IPS DF 4.7 (cell line): ENCODE data around the gene SBF1.

Source experiments
- DNase-seq: peaks from one replicate; pipeline ENCODE4 v3.0.0-alpha.2; 2013; ENCODE audit warnings: low spot score; ENCODE audit errors: extremely low read depth

The SBF1 gene

DNA sequence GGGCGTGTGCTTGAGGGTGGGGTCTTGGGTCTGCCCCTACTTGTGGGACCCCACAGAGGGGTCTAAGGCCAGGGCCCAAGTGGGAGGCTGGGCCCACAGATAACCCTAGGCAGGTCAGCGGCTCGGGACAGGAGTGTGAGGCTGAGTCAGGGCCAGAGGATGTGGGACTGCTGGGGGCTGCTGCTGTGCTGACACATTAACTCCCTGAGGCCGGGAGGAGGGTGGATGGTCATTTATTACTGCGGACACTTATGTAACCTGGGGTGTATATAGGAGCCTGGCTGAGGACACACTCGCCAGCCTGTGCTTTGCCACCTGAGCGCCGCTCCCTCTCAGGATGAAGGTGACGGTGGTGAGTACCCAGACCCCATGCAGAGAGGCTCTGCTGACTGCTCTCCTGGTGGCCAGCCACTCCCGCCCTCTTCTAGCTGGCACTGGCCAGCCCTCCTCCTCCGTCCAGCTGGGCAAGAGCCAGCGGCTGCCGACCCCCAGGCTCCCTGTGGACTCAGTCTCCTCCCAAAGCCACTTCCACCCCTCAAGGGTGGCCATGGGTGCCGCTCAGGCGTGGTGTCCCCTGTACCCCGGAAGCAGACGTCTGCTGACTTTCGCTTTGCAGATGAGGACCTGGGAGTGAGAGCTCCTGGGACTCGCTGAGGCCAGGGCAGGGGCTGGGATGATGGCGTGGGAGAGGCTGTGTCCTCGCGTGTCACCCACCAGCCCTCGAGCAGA lies 11.9 kb upstream of the SBF1 start, which contains the start of gene MIOX:
Gene MIOX (plus strand): TSS at position 299 of the 729 bp plus-strand sequence. CDS start 39 bp downstream, at position 338.
- DNase-seq, result no peak

DNA sequence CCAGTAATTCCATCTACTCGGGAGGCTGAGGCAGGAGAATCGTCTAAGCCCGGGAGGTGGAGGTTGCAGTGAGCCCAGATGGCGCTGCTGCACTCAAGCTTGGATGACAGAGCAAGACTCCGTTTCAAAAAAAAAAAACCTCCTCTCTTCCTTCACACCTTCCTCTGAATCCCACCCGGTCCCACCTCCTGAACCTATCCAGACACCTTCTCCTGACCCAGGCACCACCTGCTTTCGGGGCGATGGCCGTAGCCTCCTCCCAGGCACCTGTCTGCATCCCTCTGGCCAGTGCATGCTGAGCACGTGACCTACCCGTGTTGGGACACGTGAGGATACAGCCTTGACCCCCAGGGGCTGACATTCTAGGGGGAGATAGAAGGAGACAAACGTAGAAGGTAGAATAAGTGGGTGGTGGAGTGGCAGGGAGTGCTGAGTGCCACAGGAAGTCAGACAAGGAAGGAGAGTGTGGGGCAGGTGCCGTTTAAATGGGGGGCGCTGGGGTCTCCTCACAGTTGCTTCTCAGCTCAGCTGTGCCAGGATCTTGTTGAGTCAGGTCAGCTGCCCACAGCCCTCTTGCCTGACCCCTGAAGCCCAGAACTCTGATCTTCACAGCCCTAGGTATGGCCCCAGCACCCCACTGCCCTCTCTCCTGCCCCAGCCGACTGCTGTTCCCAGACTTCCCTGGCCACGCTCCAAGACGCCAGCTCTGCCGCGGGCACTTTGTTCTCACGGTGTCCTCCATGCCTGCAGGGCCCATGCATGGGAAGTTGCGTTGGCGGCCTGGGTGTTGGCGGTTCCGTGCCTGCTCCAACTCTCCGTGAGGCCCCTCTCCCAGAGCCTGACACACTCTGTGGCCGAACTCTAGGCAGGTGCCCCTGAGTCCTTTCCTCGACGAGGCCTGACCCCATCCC lies 10.6 kb upstream of the SBF1 start:
- DNase-seq, result no peak

DNA sequence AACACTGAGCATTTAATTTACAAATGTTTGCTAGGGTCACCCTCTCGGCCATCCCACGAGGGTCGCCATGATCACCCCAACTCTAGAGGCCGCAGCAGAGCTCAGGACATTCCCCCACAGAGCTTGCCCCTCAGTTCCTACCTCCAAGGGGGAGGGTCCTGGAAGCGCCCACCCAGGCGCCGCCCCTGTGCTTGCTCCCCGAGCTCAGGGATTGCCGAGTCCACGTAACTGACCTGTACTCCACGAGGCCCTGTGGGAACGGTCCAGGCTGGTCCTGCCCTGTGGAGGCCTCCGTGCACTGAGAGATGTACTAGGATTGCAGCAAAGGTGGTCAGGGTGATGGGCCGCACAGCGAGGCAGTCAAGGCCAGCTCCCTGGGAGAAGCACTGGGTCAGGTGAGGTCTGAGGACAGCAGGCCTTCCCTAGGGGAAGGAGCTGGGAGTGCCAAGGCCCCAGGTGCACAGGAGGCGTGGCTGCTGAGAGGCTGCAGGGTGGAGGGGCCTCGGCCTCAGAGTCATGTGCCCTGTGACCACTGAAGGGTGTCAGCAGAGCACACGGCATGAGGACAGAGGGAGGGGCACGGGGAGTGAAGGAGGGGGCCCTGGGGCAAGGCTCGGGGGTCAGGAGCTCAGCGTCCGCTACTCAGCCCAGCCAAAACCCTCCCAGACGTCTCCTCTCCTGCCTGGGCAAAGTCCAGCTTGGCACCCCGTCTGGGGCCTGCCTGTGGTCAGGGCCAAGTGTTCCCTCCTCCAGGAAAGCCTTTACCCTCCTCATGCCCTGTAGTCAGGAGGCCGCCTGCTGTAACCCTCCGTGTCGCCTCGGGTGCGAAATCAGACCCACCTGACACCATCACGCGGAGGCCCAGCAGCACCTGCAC lies 9.4 kb upstream of the SBF1 start:
- DNase-seq, result no peak

DNA sequence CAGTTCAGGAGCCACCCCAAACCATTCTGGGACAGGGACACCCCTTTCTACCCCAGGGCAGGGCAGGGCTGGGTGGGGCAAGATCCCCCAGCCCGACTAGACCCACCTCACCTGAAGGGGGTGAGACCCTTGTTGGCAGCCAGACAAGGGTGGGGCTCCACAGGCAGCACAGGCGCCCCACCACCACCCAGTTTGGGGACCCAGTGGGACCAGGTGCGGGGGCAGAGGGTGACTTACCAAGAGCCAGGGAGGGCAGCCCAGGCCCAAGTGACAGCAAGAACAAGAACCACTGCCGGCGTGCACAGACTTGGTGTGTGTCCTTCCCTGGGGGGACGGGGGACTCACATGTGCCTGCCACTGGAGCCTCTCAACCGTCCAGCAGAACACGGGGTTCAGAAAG lies 8.7 kb upstream of the SBF1 start:
- no peak for DNase-seq

DNA sequence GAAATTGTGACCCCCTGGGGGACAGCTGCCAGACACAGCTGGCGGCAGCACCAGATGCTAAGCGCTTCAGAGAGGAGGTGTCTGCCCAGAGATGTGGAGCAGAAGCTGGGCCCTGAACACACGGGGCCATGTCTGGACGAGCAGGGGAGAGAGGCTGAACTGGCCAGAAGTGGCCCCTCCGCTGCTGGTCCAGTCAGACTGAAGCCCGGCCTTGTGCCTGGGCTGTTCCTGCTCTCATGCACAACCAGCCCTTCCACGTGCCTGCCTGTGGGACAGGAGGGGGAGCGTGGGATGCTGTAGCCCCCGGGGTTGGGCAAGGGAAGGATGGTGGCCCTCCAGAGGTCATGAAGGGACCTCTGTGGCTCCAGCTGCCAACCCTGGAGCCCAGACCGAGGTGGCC lies 8.3 kb upstream of the SBF1 start:
- no peak for DNase-seq

DNA sequence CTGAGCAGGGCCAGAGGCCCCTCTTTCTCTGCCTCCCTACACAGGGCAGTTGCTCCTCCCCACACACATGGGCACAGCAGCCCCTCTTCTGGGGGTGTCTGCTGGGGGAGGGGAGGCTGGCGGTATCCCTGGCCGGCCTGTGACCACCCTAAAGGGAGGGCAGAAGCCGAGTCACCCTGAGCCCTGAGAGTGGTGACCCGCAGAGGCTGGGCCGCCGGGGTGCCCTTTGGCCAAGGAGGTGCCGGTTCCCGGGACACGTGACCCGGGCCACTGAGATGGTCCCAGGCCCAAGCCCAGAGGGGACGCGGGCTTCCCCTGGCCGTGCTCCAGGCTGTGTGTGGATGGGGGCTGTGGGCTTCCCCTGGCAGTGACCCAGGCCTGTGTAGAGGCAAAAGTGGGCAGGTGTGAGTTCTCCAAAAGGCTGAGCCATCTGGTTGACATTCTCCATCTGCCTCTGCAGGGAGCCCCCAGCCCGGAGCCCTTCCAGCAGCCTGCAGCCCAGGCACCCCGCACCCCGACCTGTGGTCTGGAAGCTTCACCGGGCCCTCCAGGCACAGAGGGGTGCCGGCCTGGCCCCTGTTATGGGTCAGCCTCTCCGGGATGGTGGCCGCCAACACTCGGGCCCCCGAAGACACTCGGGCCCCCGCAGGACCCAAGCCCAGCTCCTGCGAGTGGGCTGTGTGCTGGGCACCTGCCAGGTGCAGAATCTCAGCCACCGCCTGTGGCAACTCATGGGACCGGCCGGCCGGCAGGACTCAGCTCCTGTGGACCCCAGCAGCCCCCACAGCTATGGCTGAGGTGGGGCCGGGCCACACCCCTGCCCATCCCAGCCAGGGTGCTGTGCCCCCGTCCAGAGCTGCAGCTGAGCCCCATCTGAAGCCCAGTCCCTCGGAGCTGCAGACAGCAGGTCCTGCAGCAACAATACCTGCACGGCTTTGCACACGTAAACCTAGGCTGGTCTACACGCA lies 7.6 kb upstream of the SBF1 start:
- DNase-seq, result no peak

DNA sequence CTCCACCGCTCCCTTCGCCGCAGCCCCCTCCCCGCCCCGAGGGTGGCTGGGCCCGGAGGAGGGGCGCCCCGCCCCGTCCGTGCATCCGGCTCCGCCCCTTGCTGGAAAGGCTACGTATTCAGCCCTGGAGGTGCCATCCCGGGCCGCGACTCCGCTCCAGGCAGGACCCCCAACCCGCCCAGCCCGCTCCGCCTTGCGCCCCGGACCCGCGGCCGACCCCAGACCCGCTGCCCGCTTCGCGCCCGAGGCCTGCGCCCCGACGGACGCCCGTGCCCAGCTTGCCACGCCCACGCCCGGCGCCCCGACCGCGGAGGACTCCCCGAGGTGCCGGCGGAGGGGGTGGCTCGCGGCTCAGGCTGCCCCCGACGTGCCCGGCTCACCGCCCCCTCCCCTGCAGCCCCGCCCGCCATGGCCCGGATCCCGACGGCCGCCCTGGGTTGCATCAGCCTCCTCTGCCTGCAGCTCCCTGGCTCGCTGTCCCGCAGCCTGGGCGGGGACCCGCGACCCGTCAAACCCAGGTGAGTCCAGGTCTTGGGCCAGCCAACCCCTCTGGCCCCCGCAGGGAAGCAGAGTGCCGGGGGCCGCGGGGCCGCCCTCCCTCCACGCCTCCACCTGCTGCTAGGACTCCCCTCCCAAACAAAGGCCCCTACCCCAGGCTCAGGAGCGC lies 6.7 kb upstream of the SBF1 start, which contains the start of gene ADM2:
Gene ADM2 (plus strand): TSS at position 104 of the 667 bp plus-strand sequence. CDS start 305 bp downstream, at position 409.
- DNase-seq, result no peak

DNA sequence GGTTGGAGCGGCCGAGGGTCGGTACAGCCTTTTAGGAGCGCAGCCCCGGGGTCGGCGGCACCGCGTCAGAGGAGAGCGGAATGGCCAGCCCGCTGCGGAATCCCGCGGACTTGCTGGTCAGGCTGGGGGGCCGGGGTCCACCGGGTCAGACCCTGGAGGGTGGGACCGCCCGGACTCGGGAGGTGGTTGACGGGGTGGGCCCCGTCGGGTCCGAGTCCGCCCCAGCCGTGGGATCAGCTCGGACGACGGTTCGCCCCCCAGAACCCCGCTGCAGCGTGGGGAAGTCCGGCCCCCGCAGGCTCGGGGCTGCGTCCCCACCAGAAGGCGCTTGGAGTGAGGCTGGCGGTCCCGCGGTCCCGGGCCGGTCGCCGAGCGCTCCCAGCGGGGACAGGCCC lies 6.2 kb upstream of the SBF1 start:
- no peak for DNase-seq

DNA sequence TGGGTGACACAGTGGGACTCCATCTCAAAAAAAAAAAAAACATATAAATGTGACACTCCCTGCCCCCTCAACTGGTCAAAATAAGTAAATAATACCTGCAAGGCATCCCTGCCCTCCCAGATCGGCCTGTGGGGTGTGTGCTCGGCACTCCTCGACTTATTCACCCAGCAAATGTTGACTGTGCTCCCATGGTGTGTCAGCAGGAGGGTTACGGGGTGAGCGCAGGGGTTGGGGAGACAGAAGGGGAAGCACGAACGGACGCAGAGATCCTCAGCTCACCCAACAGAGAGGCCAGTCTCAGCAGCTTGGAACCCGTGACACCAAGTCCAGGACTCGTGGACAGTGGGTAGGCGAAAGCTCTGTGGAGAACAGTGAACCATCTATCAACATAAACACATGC lies 4.9 kb upstream of the SBF1 start:
- no peak for DNase-seq

DNA sequence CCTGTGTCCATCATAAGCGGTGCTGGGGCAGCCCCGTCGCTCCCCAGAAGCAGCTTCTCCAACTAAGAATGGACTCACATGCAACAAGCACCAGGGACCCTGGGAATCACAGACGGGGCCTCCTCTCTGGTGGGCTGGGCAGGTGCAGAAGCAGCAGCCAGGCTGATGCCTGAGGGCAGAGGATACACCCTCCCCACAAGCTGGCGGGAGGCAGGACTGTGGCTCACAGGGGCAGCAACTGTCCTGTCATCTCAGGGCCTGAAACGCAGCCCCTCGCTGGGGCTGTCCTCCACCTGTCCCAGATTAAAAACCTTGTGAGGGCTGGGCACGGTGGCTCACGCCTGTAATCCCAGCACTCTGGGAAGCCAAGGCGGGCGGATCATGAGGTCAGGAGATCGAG lies 3.1 kb upstream of the SBF1 start:
- no peak for DNase-seq

DNA sequence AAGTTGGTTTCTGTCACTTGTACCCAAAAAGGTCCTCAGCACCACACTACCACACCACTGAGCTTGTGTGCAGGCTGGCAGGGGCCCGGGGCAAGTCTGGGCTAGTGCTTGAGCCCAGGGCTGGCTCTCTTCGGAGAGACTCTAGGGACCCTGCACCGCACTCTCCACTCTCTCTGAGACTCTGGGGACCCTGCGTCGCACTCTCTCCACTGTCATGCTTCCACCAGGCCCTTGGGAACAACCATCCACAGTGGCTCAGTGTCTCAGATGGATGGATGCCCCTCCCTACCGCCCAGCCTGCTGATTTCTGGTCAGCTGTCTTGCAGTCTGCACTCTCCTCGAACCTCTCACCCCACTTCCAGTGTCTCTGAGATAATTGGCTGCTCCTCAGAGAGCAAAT lies 2.0 kb upstream of the SBF1 start:
- no peak for DNase-seq

DNA sequence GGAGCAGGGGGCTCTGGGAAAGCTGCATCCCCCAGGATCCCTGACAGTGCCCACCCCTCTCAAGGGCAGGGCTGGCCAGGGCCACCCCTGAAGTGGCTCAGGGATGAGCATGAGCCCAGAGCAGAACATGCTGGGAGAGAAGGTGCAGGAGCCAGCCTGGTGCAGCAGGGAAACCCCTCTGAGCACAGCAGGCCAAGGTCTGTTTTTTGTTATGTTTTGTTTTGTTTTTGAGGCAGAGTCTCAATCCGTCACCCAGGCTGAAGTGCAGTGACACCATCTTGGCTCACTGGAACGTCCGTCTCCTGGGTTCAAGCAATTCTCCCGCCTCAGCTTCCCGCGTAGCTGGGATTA lies 792 bp upstream of the SBF1 start:
- no peak for DNase-seq

DNA sequence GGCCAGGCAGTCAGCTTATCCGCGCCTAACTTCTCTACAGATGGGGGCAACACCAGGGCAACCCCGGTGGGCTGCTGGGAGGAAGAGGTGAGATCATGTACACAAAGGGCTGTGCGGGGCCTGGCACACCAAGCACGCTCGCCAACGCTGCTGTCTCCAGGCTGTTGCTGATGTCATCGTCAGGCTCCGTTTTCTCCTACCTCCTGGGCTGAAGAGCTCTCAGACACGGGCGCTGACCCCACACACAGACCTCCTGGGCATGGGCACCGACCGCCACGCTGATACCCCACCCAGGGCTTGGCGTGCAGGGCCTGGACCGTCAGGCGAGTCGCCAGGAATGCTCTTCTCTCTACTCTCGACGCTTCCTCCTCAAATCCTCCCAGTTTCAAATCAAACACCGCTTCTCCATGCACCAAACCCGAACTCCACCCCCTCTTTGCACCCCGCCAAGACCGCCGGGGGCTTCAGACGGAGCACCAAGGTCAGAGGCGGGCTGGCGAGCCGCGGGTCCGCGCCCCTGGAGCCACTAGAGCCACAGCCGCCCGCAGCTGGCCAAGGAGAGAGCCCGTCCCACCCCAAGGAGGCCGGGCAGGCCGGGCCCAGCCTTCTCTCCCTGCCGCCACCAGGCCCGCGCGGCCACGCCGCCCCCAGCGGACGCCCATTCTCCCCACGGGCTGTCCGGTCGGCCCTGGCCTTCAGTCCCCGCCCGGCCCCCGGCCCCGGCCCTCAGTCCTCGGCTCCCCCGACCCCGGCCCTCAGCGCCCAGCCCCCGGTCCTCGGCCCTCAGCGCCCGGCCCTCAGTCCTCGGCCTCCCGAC lies 772 bp downstream of the SBF1 start:
- DNase-seq, result no peak

DNA sequence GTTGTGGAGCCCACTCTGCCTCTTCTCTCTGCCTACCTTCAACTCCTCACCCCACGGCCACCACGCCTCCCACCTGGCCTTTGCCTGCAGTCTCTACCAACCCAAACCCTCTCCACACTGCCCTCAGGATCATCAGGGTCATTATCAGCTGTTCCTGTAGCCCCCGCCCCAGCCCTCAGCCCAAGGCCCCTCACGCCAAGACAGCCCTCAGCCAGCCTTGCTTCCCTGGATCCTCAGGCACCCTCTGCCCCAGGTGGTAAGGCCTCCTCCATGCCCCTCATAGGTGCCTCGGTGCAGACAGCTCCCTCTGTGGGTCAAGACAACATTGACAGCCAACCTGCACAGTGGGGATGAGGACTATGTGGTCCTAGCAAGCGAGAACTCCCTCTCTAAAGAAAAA lies 1.7 kb downstream of the SBF1 start:
- DNase-seq, result no peak

DNA sequence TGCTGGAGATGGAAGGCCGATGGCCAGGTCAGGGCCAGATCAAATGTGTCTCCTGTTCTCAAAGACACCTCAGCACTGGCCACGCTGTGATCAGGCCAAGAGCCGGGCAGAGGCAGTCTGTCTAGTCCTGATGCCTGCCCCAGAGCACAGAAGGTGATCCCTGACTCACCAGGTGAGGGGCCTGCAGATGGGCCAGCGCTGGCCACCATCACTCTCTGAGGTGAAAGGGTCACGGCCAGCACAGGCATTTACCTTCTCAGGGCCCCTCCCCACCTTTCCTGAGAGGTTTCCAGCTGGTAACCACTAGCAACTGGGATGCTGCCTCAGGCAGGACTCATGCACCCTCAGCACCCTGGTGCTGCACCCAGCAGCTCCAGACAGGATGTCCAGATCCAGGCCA lies 2.9 kb downstream of the SBF1 start:
- no peak for DNase-seq

DNA sequence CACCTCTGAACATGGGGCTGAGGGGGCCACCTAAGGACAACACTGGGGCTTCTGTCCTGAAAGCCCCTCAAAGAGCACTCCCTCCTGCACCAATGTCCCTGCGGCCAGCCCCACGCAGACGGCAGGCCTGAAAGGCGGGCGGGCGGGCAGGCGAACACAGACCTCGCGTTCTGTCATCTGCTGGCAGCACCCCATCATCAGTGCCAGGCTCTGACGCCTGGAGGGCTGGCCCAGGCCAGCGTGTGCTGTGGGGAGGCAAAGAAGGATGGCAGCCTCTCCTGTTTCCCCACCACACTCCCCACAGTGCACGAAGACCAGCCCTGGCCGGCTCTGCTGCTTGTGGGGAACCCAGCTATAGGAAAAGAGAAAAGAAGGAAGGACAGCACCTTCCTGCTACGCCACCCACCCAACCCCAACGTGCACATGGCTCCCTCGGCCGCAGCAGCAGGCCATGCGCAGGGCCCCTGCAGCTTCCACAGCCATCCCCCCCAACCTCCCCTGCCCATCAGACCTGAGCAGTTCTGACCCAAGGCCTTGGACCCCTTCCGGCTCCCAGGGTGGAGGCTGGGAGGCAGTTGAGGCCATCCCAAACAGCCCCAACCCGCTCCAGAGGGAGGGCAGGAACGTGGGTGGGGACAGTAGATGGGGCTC lies 3.5 kb downstream of the SBF1 start:
- no peak for DNase-seq

DNA sequence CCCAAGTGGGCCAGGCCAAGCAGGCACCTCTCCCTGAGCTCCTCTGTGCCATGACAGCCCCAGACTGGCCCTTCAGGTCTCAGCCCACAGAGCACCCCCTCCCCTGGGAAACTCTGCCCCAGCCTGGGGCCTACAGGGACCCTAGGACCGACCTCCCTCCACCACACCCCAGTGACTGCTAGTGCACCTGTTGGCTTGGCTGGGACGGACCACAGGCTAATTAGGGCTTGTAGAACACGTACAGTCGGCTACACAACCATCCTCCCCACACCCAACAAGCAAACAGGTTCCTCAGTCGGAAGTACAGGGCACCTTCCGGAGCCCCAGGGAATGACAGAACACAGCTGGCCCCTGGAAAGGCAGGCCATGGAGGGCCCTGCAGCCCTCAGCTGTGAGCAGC lies 4.3 kb downstream of the SBF1 start:
- no peak for DNase-seq
